Occipital lobe (tissue), 2 donors: ENCODE results near the gene NXPH4. TPM values are rescaled to one million over a fixed set of nuclear protein-coding genes. Genes with fewer than 3 reads are reported as not detected.

ENCODE experiments used
- DNase-seq: peaks from one replicate; lab custom pipeline; 2025; lab: John Stamatoyannopoulos, UW
- total RNA-seq: library from RNA; depleted of rRNA; stranded (reverse); fragments of >200 nt; gene quantifications from one replicate; pipeline ENCODE4 v1.2.3, GENCODE V29; 2014

NXPH4 gene
- total RNA-seq, 1 donor from 2014 or later, result 0.78 TPM

DNA sequence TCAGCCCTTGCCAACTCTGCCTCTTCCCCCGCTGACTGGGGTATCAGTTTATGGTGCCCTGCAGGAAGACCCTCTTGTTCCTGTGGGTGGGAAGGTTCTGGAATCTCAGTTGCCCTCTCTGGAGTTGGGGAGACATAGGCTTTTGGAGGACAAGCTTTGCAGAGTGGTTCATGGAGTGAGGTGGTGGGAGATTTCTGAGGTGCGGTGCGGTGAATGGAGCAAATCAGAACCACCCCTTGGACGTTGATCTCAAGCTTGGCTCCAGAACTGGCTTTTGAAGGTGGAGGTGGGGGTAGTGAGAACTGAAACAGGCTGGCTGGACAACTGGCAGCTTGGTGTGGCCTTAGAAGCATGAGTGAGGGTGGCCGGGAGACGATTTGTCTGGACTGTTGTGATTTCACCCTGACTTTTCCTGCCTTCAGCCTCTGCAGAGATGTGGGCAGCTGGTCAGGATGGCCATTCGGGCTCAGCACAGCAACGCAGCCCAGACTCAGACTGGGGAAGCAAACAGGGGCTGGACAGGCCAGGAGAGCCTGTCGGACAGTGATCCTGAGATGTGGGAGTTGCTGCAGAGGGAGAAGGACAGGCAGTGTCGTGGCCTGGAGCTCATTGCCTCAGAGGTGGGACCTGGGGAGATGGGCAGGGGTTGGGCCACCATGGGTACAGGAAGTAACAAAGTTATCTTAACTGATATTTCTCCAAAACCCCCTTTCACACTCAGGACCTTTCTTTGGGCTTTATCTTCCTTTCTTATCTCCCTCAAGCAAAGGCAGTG, 14.0 kb downstream of the NXPH4 start:
- DNase-seq, result no peak

DNA sequence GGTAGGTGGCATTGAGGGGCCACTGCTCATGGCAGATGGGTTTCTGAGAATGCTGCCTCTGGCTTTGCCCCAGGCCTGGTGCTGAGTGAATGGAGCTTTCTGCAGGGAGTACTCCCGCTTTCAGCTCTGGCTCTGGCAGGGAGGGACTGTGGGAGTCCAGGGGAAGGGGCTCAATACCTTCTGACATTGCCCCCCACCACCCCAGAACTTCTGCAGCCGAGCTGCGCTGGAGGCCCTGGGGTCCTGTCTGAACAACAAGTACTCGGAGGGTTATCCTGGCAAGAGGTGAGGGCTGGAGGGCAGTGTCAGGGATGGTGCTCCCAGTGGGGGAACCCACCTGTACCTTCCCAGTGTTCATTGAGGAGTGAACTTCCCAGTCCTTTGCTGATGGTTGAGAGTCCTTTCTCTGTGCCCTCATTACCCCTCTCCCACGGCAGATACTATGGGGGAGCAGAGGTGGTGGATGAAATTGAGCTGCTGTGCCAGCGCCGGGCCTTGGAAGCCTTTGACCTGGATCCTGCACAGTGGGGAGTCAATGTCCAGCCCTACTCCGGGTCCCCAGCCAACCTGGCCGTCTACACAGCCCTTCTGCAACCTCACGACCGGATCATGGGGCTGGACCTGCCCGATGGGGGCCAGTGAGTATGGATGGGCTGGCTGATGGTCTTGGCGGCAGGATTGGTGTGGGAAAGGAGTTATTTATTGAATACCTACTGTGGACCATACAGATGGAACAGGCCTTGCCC, 14.9 kb downstream of the NXPH4 start:
- no peak for DNase-seq

DNA sequence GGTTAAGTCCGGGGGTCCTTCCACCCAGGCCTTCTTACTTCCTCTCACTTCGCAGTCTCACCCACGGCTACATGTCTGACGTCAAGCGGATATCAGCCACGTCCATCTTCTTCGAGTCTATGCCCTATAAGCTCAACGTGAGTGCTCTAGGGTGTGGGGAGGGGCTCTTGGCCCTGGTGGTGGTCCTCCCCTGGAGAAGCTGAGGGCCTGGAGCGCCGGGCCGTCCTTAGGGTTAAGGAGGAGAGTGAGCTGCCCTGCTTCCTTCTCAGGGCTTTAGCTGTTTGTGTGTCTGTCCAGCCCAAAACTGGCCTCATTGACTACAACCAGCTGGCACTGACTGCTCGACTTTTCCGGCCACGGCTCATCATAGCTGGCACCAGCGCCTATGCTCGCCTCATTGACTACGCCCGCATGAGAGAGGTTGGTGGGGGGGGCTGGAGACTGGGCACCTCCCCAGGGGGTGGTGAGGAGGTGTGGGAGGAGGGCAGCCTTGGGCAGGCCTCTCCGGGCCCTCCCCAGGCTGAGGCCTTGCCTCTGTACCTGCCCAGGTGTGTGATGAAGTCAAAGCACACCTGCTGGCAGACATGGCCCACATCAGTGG, 15.7 kb downstream of the NXPH4 start:
- no peak for DNase-seq

DNA sequence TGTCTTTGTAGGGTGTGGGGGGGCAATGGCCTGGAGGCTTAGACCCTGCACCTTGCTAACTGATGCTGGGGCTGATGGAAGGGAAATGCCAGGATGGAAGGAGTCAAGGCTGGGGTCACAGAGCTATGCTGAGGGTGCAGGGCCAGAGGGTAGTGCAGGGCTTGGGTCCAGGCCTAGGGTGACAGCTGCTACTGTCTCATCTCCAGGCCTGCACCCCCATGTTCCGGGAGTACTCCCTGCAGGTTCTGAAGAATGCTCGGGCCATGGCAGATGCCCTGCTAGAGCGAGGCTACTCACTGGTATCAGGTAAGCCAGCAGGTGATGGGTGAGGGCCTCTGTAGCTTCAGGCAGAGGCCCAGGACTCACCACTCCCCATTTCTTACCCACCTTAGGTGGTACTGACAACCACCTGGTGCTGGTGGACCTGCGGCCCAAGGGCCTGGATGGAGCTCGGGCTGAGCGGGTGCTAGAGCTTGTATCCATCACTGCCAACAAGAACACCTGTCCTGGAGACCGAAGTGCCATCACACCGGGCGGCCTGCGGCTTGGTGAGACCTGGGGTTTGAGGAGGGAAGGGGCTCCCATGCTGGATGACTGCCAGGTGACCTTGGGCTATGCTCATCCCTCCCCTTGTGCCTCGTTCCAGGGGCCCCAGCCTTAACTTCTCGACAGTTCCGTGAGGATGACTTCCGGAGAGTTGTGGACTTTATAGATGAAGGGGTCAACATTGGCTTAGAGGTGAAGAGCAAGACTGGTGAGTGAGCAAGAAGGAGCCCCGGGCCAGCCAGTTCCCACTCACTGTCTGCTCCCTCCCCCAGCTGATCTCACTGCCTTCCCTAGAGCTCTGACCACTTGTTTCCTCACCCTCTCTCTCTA, 17.0 kb downstream of the NXPH4 start:
- DNase-seq, result no peak

DNA sequence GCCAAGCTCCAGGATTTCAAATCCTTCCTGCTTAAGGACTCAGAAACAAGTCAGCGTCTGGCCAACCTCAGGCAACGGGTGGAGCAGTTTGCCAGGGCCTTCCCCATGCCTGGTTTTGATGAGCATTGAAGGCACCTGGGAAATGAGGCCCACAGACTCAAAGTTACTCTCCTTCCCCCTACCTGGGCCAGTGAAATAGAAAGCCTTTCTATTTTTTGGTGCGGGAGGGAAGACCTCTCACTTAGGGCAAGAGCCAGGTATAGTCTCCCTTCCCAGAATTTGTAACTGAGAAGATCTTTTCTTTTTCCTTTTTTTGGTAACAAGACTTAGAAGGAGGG, 17.6 kb downstream of the NXPH4 start:
- no peak for DNase-seq

DNA sequence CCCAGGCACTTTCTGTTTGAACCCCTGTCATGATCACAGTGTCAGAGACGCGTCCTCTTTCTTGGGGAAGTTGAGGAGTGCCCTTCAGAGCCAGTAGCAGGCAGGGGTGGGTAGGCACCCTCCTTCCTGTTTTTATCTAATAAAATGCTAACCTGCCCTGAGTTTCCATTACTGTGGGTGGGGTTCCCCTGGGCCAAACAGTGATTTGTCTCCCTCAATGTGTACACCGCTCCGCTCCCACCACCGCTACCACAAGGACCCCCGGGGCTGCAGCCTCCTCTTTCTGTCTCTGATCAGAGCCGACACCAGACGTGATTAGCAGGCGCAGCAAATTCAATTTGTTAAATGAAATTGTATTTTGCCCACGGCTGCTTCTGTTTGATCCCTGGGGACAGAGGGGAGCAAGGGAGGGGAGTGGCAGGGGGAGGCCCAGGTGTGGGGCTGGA, 18.0 kb downstream of the NXPH4 start:
- DNase-seq, result no peak

DNA sequence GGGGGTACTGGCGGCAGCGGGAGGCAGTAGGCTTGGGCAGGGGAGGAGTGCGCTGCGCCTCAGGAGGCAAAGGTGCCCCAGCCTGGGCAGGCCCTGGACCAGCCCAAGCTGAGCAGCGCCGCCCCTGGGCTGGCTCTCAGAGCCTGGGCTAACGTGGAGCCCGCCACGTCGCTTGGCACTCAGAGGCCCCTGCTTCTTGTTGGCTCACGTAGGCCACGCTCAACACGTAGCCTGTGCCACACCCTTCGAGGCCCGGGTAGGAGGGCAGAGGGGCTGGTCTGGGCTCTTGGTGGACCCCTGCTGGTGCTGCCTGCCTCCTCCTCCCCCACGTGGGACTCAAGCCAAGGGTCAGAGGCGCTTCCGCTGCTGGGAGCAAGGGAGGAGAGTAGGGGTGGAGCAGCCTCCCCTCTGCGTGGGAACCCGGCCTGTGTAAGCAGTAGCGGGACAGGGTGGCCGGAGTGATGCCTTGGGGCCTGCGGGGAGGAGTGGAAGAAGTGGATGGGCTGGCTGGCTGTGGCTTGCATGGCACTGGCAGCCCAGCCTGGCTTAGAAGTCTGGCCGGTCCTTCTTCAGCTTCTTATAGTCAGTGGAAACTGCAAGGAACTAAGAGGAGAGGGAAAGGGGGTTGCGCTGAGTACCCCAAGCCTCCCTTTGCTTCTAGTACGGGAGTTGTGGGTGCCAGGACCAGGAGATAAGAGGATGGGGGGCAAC, 18.6 kb downstream of the NXPH4 start:
- DNase-seq, result no peak

DNA sequence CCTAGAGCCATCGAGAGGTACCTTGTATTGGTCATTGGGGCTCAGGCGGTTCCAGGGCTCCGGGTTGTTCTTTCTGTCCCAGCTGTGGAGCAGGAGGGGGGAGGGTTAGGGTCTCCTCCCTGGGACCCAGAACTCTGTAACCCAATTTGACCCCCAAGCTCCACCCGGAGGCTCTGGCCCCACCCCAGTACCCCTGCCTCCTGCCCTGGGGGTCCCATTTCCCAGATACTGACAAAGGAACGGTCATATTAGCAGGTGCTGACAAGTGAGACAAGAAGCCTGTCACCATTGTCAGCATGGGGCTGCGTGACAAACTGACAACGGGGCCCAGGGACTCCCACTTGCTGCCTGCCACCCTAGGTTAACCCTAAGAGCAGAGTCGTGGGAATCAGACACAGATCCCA, 19.1 kb downstream of the NXPH4 start:
- no peak for DNase-seq

DNA sequence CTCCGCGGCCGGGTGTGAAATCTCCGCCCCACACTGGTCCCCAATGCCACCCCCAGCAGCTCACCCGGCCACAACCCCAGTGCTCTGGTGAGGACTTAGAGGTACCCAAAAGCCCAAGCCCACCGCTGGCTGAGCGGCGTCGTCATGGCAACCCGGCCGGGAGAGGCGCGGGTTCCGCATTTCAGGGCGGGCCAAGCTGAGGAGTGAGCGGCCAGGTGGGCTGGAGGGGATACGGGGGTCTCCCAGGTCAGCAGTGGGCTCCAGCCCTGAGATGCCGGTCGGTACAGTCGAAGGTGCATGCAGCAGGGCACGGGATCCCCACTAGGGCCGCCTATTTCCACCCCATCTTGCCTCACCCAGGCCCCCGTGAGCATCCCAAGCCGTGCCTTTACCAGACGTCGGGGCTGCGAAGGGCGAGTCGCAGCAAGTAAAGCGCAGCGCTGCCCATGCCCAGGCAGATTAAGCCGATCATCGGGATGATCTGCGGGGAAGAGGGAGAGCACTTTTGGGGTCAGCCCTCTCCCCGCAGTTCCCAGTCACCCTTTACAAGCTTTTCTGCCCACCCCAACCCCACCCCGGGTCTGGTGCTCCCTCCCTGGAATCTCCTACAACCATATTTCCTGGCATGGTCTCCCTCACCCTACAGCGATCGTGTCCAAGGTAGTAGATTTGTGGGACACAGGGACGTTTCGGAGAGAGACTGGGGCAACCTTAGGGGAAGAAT, 19.8 kb downstream of the NXPH4 start:
- no peak for DNase-seq

DNA sequence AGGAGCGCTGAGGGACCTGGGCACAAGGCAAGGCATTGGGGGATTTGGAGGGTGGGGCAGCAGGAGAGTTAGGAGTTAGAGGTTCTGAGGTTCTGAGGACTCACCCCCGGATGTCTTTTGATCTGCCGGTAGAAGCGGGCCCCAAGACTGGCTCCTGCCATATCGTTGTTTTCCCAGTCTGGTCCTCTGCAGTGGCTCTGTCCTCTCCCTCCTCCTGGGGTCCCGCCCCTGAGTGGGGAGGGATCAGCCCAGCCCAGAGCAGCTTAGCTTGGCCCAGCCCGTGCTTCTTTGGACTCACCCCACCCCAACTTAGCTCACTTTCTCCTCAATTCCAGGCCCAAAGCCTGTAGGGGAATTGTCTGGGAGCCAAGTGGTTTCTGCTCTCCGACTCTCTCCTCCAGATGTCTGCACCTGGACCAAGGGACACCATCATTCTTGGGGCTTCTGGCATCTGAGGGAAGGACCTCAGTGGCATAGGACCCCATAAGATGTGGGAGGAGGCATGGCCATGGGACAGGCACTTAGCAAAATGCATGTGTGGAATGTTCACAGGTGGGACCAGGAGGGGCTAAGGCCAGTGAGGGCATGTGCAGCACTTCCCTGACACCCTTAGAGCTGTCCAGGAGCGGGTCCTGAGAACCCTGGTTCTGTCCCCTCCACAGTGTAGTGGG, 20.5 kb downstream of the NXPH4 start:
- no peak for DNase-seq

DNA sequence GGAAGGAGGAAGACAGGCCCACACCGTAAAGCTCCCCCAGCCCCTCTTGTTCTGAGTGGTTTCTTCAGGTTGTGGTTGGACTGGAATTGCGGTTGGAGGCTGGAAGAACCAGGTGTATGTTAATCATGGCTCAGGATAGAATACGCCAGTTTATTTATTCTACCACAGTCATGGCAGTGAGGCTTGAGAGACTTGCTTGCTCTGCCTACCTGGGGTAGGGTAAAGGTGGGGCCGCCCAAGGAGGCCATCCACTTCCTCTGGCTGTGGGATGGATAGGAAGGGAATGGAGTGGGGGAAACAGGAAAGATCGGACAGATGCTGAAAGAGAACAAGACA, 21.0 kb downstream of the NXPH4 start:
- DNase-seq, result no peak

DNA sequence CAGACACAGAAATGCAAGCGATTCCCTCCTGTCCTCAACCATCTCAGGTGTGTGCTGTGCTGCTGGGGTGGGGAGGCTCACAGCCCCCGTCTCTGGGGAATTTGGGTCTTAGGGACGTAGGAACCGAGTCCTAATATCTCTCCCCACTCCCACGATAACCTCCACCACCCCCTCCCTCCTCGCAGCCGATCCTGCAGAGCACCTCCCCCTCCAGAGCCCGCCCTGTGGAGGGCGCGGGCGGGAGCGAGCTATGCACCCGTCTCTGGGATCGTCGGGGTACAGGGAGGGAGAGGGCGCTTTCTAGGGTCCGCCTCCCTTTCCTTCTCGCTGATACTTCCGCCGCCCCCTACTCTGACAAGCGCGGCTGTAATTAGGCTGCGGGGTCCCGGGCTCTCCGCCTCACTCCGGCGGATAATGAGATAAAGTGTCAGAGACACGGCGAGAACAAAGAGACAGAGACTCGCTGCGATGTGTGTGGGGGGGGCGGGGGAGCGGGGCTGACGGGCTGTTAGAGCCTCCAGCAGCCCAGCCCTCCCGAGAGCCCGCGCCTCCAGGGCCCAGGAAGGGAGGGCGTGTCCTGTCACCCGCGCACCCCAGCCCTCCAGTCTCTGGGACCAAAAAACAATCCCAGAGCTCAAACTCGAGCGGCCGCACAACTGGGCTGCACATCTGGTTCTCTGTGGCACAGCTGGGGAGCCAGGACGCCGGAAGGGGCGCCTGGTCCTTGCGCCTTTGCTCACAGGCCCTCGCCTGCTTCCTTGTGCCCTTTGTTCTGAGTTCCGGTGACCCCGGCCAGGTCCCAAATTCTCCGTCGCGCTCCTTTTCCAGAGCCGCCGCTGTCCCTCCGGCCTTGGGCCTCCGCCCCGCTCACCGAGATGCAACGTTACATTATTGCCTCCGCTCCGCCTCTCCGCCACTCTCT, 21.6 kb downstream of the NXPH4 start:
- no peak for DNase-seq

DNA sequence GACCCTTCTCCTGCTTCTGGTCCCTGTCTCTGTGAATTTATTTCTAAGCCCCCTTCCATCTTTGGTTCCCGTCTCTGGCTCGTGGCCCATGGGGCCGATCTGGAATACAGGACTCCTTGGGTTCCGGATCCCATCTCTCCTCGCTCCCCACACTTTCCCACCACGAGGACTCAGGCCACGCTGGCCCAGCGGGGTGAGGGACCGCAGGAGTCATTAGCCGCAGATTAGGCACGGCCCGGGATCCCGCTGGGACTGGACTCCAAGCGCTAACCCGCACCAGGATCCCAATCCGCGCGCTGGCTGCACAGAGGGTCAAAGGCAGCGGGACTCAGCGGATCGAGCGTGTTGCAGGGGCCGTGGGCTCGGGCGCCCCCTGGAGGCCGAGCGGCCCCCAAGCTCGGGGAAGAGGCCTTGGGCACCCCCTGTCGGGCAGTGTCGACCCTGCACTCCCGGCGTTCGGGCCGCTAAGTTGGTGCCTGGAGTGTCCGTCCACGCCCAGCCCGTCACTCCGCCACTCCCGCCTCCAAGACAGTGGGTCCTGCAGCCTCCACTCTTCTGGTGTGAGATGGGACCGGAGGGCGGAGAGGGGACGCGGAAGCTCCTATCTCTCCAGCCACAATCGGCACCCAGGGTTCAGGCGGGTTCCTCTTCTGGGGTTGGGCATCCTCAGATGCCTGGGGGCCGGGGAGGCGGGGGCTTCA, 22.4 kb downstream of the NXPH4 start:
- peak; percentile 85 for DNase-seq

DNA sequence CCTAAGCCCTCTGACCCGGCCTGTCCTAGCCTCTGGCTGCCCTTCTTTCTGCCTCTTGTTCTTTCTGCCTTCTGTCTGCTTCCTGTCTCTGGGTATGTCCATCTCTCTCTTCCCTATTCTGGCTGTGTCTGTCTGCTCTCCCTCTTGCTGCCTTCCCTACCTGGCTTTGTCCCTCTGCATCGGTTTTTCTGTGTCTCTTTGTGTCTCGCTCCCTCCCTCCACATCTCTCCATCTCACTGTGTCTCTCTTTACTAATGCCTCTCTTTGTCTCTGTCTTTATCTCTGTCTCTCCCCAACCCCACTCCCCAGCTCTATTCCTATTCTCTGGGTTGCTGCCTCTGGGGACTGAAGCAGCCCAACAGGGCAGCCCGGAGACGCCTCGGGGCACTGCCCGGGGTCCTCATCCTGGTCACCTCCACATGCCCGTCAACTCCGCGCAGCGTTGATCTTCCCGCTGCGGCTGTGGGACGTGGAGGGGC, 23.0 kb downstream of the NXPH4 start:
- no peak for DNase-seq

DNA sequence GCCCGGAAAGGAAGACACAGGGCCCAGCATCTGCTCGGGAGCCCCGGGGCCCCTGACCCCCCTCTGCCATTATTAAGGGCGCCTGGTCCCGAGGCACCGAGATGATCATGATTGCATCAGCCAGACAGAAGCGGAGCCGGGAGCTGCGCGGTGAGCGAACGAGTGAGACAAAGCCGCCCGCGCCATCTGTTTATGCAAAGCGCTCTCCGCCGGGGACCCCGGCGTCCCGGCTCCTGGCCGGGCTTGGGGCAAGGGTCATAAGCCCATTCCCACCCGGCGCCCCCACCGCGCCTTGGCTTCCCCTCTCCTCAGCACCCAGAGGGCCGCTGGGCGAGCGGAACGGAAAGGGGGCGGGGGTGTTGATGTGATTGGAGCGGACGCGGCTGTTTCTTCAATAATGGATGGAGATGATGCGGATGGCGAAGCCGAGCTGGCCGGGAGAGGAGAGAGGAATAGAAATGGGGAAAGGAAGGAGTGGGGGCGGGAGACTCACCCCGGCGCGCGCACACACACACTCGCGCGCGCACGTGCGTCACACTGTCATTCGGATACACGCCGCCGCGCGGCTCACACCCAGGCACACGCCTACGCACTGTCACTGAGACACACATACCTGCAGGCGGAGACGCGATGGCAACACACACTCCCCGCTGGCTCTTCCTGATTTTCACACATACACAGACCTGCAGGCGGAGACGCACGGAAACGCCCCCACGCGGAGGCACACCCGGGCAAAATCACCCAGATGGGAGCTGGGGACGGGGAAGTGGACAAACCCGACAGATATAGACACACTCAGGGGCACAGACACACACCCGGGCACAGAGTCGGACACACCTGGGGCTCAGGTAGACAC, 23.7 kb downstream of the NXPH4 start:
- peak; percentile 60 for DNase-seq

DNA sequence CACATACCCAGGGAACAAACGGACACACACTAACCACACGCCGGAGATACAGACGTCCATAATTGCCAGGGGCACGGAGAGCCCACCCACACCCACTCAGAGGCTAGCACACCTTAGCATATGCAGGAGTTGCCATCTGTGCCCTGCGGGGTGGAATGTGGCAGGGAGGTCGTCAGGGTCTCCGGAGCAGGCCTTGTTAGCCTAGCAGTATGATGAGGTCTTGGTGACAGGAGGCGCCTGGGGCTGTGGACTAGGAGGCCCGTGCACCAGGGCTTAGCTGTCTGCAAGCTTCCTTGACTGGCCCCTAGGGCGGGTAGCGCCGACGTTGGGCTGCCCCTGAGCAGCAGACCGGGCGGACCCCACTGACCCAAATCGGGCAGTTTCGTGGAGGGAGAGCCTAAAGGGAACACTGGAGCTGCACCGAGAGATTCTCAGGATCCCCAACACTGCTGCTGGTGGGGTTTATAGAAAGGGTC, 24.4 kb downstream of the NXPH4 start:
- DNase-seq, result peak; percentile 34
